SK-N-DZ (cell line): ENCODE measurements around the gene DNM1.
A peak's percentile ranks its signal among the peaks of the same experiment; 100 is the strongest.
"Not testable (repeated sequence)": the region's sequence is repeated elsewhere in the genome, so short reads cannot be mapped to it uniquely, and the experiment has no call there.

Experiments used
- DNase-seq: peaks from one replicate; pipeline ENCODE4 v3.0.0-alpha.2; 2015; ENCODE audit warnings: low spot score

The DNM1 gene

GRCh38 chr9:128275198-128276007 lies 72.2 kb downstream of the DNM1 start, which contains the start of gene GOLGA2:
Gene GOLGA2, minus strand, starts transcription at chr9:128276007. Its CDS starts 31 bp downstream, at chr9:128275976.
- DNase-seq: peak; percentile 35

GRCh38 chr9:128276008-128276573 lies 72.9 kb downstream of the DNM1 start, which contains the start of gene SWI5:
Gene SWI5, plus strand, starts transcription at chr9:128276276.
- peak; percentile 99 for DNase-seq

GRCh38 chr9:128276574-128277270 lies 73.5 kb downstream of the DNM1 start:
- peak; percentile 29 for DNase-seq

- not testable (repeated sequence) for DNase-seq
These were observed 76.2 kb downstream of the DNM1 start for GRCh38 chr9:128279088-128280073.

GRCh38 chr9:128280084-128280622 lies 77.0 kb downstream of the DNM1 start:
- no peak for DNase-seq

- DNase-seq: no peak
These were observed 79.3 kb downstream of the DNM1 start for GRCh38 chr9:128282500-128282899.

- DNase-seq: no peak
These were observed 82.0 kb downstream of the DNM1 start for GRCh38 chr9:128285033-128285784.

GRCh38 chr9:128286440-128286839 lies 83.3 kb downstream of the DNM1 start:
- no peak for DNase-seq

GRCh38 chr9:128288273-128289004 lies 85.3 kb downstream of the DNM1 start:
- no peak for DNase-seq

GRCh38 chr9:128292009-128292408 lies 88.8 kb downstream of the DNM1 start:
- DNase-seq: no peak

- peak; percentile 32 for DNase-seq
These were observed 89.9 kb downstream of the DNM1 start for GRCh38 chr9:128293091-128293490.

- no peak for DNase-seq
These were observed 91.0 kb downstream of the DNM1 start for GRCh38 chr9:128294142-128294541.

GRCh38 chr9:128296340-128297220 lies 93.4 kb downstream of the DNM1 start:
- no peak for DNase-seq

- DNase-seq: no peak
These were observed 94.1 kb downstream of the DNM1 start for GRCh38 chr9:128297221-128297773.

GRCh38 chr9:128298535-128299482 lies 95.6 kb downstream of the DNM1 start:
- DNase-seq: peak; percentile 60

GRCh38 chr9:128304136-128304970 lies 101.2 kb downstream of the DNM1 start:
- DNase-seq: no peak
